HepG2 (cell line): ENCODE data around the gene CRTAC1. TPM values are rescaled to one million over a fixed set of nuclear protein-coding genes. Genes with fewer than 3 reads are reported as not detected.

ENCODE experiments used
- ERF ChIP-seq: IDR thresholded peaks from 2 replicates; pipeline ENCODE4 v1.6.1; 2018; ENCODE audit warnings: missing biosample characterization, missing genetic modification reagents
- NFKB2 ChIP-seq: sonication (generic); formaldehyde crosslinking; IDR thresholded peaks from 2 replicates; pipeline ENCODE4 v1.4.0; 2020; ENCODE audit warnings: missing genetic modification reagents, borderline replicate concordance
- SMC3 ChIP-seq: IDR thresholded peaks from 2 replicates; pipeline ENCODE4 v1.6.1; 2011; ENCODE audit warnings: low read length, improper control_type of control experiment
- SOX6 ChIP-seq, 2 experiments: fragments of 450-650 bp in 1 of 2; sonication (generic) in 1 of 2; formaldehyde crosslinking in 1 of 2; IDR thresholded peaks; 2 replicates each; pipeline versions ENCODE4 v1.4.0 to v1.6.1; 2017 to 2020; ENCODE audit warnings: antibody characterized with exemption in 1 of 2, mild to moderate bottlenecking in 1 of 2, missing genetic modification reagents in 1 of 2
- YY1 ChIP-seq: IDR thresholded peaks from 2 replicates; pipeline ENCODE4 v1.6.1; 2011; ENCODE audit warnings: low read length, low read depth, moderate library complexity, mild to moderate bottlenecking; ENCODE audit not compliant: insufficient read depth, insufficient replicate concordance
- ZNF263 ChIP-seq: sonication (generic); formaldehyde crosslinking; IDR thresholded peaks from 2 replicates; pipeline ENCODE4 v1.4.0; 2020; ENCODE audit warnings: missing genetic modification reagents
- polyA plus RNA-seq, 8 experiments: library from polyadenylated mRNA; depleted of rRNA in 3 of 8; stranded (reverse) in 7 of 8; unstranded in 1 of 8; fragments of >200 nt; fragmentation: Illumina TruSeq in 4 of 8; extraction: Trizol in 4 of 8; gene quantifications; 2 replicates each; pipeline versions ENCODE4 v1.2.1 to v1.2.3, GENCODE V29; 2011 to 2016; ENCODE audit warnings: low read depth in 4 of 8, missing spikeins in 1 of 8, mixed read lengths in 1 of 8; ENCODE audit not compliant: insufficient read depth in 1 of 8
- total RNA-seq, 5 experiments: library from RNA; depleted of rRNA; stranded (reverse); fragments of >200 nt; fragmentation: Illumina TruSeq; extraction: Trizol; gene quantifications; 2 replicates each; pipeline ENCODE4 v1.2.3, GENCODE V29; 2016; ENCODE audit warnings: low read depth in 1 of 5
- TF ChIP-seq, protein P1 (sequence below): sonication (generic); formaldehyde crosslinking; IDR thresholded peaks from 2 replicates; pipeline ENCODE4 v1.4.0; 2020; ENCODE audit warnings: missing genetic modification reagents, borderline replicate concordance
- TF ChIP-seq, protein P2 (sequence below): sonication (generic); formaldehyde crosslinking; IDR thresholded peaks from 2 replicates; pipeline ENCODE4 v1.4.0; 2020; ENCODE audit warnings: missing genetic modification reagents
- TF ChIP-seq, protein P3 (sequence below): sonication (generic); formaldehyde crosslinking; IDR thresholded peaks from 2 replicates; pipeline ENCODE4 v1.5.0; 2020; ENCODE audit warnings: mild to moderate bottlenecking, missing genetic modification reagents, moderate library complexity
- TF ChIP-seq, protein P4 (sequence below), 2 experiments: IDR thresholded peaks; 2 replicates each; pipeline ENCODE4 v1.6.1; 2011 to 2012; ENCODE audit warnings: low read length in 2 of 2, borderline replicate concordance in 1 of 2, low read depth in 1 of 2, mild to moderate bottlenecking in 1 of 2, moderate library complexity in 1 of 2
- TF ChIP-seq, protein P5 (sequence below): sonication (generic); formaldehyde crosslinking; IDR thresholded peaks from 2 replicates; pipeline ENCODE4 v1.5.1; 2020; ENCODE audit warnings: mild to moderate bottlenecking, missing genetic modification reagents, moderate library complexity
- TF ChIP-seq, protein P6 (sequence below): sonication (generic); formaldehyde crosslinking; IDR thresholded peaks from 2 replicates; pipeline ENCODE4 v1.5.0; 2020; ENCODE audit warnings: missing genetic modification reagents

The CRTAC1 gene
- total and polyA plus RNA-seq, 2 of the 13 experiments (the other 11 are each of a cell fraction or from before 2014, with no cell fraction given) = not detected

DNA sequence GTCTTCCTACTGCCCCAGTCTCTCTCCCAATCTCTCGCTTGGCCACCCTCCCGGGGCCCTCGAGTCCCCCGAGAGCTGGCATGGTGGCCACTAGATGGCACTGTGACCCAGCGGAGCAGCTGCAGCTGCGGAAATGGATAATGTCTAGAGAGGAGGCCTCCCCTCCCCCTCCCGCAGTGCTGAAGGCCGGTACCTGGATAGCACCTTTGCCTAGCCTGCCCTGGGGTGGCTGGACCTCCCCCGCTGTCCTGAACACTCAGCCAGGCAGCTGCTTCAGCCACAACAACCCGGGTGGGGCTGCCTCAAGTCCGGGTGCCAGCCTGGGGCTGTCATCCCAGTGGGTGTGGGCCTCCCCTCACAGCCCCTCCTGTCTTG lies 115.6 kb downstream of the CRTAC1 start (continued):
- TF ChIP-seq, protein P1, sequence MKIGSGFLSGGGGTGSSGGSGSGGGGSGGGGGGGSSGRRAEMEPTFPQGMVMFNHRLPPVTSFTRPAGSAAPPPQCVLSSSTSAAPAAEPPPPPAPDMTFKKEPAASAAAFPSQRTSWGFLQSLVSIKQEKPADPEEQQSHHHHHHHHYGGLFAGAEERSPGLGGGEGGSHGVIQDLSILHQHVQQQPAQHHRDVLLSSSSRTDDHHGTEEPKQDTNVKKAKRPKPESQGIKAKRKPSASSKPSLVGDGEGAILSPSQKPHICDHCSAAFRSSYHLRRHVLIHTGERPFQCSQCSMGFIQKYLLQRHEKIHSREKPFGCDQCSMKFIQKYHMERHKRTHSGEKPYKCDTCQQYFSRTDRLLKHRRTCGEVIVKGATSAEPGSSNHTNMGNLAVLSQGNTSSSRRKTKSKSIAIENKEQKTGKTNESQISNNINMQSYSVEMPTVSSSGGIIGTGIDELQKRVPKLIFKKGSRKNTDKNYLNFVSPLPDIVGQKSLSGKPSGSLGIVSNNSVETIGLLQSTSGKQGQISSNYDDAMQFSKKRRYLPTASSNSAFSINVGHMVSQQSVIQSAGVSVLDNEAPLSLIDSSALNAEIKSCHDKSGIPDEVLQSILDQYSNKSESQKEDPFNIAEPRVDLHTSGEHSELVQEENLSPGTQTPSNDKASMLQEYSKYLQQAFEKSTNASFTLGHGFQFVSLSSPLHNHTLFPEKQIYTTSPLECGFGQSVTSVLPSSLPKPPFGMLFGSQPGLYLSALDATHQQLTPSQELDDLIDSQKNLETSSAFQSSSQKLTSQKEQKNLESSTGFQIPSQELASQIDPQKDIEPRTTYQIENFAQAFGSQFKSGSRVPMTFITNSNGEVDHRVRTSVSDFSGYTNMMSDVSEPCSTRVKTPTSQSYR = peak; percentile 74; the same call in 1 of the 2 replicates
- TF ChIP-seq SOX6 (IDR thresholded peaks at IDR 0.05) (no peak), SOX6 (CRISPR knock-in tag; IDR thresholded peaks at IDR 0.05) (0 out of 2 replicates have a peak, but pooled peaks have one; percentile 23), YY1 (no peak), NFKB2 (CRISPR knock-in tag) (0 out of 2 replicates have a peak, but pooled peaks have one; percentile 20), ZNF263 (0 out of 2 replicates have a peak, but pooled peaks have one; percentile 17), ERF (CRISPR knock-in tag) (0 out of 2 replicates have a peak, but pooled peaks have one; percentile 22), SMC3 (peak; percentile 45)
- TF ChIP-seq, protein P2, sequence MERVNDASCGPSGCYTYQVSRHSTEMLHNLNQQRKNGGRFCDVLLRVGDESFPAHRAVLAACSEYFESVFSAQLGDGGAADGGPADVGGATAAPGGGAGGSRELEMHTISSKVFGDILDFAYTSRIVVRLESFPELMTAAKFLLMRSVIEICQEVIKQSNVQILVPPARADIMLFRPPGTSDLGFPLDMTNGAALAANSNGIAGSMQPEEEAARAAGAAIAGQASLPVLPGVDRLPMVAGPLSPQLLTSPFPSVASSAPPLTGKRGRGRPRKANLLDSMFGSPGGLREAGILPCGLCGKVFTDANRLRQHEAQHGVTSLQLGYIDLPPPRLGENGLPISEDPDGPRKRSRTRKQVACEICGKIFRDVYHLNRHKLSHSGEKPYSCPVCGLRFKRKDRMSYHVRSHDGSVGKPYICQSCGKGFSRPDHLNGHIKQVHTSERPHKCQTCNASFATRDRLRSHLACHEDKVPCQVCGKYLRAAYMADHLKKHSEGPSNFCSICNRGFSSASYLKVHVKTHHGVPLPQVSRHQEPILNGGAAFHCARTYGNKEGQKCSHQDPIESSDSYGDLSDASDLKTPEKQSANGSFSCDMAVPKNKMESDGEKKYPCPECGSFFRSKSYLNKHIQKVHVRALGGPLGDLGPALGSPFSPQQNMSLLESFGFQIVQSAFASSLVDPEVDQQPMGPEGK (CRISPR knock-in tag) = 0 out of 2 replicates have a peak, but pooled peaks have one; percentile 22
- TF ChIP-seq, protein P3, sequence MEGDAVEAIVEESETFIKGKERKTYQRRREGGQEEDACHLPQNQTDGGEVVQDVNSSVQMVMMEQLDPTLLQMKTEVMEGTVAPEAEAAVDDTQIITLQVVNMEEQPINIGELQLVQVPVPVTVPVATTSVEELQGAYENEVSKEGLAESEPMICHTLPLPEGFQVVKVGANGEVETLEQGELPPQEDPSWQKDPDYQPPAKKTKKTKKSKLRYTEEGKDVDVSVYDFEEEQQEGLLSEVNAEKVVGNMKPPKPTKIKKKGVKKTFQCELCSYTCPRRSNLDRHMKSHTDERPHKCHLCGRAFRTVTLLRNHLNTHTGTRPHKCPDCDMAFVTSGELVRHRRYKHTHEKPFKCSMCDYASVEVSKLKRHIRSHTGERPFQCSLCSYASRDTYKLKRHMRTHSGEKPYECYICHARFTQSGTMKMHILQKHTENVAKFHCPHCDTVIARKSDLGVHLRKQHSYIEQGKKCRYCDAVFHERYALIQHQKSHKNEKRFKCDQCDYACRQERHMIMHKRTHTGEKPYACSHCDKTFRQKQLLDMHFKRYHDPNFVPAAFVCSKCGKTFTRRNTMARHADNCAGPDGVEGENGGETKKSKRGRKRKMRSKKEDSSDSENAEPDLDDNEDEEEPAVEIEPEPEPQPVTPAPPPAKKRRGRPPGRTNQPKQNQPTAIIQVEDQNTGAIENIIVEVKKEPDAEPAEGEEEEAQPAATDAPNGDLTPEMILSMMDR (CRISPR knock-in tag) = peak; percentile 94
- TF ChIP-seq, protein P4, sequence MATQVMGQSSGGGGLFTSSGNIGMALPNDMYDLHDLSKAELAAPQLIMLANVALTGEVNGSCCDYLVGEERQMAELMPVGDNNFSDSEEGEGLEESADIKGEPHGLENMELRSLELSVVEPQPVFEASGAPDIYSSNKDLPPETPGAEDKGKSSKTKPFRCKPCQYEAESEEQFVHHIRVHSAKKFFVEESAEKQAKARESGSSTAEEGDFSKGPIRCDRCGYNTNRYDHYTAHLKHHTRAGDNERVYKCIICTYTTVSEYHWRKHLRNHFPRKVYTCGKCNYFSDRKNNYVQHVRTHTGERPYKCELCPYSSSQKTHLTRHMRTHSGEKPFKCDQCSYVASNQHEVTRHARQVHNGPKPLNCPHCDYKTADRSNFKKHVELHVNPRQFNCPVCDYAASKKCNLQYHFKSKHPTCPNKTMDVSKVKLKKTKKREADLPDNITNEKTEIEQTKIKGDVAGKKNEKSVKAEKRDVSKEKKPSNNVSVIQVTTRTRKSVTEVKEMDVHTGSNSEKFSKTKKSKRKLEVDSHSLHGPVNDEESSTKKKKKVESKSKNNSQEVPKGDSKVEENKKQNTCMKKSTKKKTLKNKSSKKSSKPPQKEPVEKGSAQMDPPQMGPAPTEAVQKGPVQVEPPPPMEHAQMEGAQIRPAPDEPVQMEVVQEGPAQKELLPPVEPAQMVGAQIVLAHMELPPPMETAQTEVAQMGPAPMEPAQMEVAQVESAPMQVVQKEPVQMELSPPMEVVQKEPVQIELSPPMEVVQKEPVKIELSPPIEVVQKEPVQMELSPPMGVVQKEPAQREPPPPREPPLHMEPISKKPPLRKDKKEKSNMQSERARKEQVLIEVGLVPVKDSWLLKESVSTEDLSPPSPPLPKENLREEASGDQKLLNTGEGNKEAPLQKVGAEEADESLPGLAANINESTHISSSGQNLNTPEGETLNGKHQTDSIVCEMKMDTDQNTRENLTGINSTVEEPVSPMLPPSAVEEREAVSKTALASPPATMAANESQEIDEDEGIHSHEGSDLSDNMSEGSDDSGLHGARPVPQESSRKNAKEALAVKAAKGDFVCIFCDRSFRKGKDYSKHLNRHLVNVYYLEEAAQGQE (IDR thresholded peaks at IDR 0.05; ENCODE audit: borderline replicate concordance in 1 of 2, low read depth in 1 of 2, low read length in 2 of 2) = no peak
- TF ChIP-seq, protein P5, sequence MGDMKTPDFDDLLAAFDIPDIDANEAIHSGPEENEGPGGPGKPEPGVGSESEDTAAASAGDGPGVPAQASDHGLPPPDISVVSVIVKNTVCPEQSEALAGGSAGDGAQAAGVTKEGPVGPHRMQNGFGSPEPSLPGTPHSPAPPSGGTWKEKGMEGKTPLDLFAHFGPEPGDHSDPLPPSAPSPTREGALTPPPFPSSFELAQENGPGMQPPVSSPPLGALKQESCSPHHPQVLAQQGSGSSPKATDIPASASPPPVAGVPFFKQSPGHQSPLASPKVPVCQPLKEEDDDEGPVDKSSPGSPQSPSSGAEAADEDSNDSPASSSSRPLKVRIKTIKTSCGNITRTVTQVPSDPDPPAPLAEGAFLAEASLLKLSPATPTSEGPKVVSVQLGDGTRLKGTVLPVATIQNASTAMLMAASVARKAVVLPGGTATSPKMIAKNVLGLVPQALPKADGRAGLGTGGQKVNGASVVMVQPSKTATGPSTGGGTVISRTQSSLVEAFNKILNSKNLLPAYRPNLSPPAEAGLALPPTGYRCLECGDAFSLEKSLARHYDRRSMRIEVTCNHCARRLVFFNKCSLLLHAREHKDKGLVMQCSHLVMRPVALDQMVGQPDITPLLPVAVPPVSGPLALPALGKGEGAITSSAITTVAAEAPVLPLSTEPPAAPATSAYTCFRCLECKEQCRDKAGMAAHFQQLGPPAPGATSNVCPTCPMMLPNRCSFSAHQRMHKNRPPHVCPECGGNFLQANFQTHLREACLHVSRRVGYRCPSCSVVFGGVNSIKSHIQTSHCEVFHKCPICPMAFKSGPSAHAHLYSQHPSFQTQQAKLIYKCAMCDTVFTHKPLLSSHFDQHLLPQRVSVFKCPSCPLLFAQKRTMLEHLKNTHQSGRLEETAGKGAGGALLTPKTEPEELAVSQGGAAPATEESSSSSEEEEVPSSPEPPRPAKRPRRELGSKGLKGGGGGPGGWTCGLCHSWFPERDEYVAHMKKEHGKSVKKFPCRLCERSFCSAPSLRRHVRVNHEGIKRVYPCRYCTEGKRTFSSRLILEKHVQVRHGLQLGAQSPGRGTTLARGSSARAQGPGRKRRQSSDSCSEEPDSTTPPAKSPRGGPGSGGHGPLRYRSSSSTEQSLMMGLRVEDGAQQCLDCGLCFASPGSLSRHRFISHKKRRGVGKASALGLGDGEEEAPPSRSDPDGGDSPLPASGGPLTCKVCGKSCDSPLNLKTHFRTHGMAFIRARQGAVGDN (CRISPR knock-in tag) = 0 out of 2 replicates have a peak, but pooled peaks have one; percentile 28
- TF ChIP-seq, protein P6, sequence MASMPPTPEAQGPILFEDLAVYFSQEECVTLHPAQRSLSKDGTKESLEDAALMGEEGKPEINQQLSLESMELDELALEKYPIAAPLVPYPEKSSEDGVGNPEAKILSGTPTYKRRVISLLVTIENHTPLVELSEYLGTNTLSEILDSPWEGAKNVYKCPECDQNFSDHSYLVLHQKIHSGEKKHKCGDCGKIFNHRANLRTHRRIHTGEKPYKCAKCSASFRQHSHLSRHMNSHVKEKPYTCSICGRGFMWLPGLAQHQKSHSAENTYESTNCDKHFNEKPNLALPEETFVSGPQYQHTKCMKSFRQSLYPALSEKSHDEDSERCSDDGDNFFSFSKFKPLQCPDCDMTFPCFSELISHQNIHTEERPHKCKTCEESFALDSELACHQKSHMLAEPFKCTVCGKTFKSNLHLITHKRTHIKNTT = no peak
